HCT116 (cell line): Measurements from ENCODE around the gene GPI.

Source experiments
- EZH2 ChIP-seq: fragments of 200-600 bp; sonication (generic); IDR thresholded peaks from 2 replicates; pipeline ENCODE4 v1.6.1; 2017; ENCODE audit warnings: antibody characterized with exemption, mixed run types
- POLR2A ChIP-seq: IDR thresholded peaks from 2 replicates; pipeline ENCODE4 v1.7.0; 2011; ENCODE audit warnings: borderline replicate concordance; ENCODE audit not compliant: insufficient read depth, insufficient read length; ENCODE audit errors: extremely low read depth
- POLR2AphosphoS5 ChIP-seq: IDR thresholded peaks from 2 replicates; pipeline ENCODE4 v1.6.1; 2011; ENCODE audit warnings: mild to moderate bottlenecking, low read depth, low read length, moderate library complexity
- RAD21 ChIP-seq: IDR thresholded peaks from 2 replicates; pipeline ENCODE4 v1.6.1; 2012; ENCODE audit warnings: low read depth, mild to moderate bottlenecking
- TF ChIP-seq, protein P1 (sequence below): IDR thresholded peaks from 2 replicates; pipeline ENCODE4 v1.6.1; 2012
- TF ChIP-seq, protein P2 (sequence below), 3 experiments: fragments of 200-600 bp in 1 of 3; sonication (generic) in 1 of 3; IDR thresholded peaks in 2 of 3; conservative IDR thresholded peaks in 1 of 3; 2 replicates each; pipeline ENCODE4 v1.5.1; 2012 to 2017; ENCODE audit warnings: low read depth in 2 of 3, low read length in 2 of 3, antibody characterized with exemption in 1 of 3, borderline replicate concordance in 1 of 3, control low read depth in 1 of 3, mild to moderate bottlenecking in 1 of 3, mixed read lengths in 1 of 3, mixed run types in 1 of 3, moderate library complexity in 1 of 3; ENCODE audit not compliant: insufficient read depth in 1 of 3
- TF ChIP-seq, protein P3 (sequence below): IDR thresholded peaks from 2 replicates; pipeline ENCODE4 v1.6.1; 2012

DNA sequence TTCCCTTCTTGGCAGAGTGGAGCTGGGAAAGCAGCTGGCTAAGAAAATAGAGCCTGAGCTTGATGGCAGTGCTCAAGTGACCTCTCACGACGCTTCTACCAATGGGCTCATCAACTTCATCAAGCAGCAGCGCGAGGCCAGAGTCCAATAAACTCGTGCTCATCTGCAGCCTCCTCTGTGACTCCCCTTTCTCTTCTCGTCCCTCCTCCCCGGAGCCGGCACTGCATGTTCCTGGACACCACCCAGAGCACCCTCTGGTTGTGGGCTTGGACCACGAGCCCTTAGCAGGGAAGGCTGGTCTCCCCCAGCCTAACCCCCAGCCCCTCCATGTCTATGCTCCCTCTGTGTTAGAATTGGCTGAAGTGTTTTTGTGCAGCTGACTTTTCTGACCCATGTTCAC lies 34.9 kb downstream of the GPI start:
- TF ChIP-seq POLR2A (no peak), POLR2AphosphoS5 (no peak), EZH2 (no peak), RAD21 (no peak)
- TF ChIP-seq, protein P1, sequence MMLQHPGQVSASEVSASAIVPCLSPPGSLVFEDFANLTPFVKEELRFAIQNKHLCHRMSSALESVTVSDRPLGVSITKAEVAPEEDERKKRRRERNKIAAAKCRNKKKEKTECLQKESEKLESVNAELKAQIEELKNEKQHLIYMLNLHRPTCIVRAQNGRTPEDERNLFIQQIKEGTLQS, result no peak
- TF ChIP-seq, protein P2, sequence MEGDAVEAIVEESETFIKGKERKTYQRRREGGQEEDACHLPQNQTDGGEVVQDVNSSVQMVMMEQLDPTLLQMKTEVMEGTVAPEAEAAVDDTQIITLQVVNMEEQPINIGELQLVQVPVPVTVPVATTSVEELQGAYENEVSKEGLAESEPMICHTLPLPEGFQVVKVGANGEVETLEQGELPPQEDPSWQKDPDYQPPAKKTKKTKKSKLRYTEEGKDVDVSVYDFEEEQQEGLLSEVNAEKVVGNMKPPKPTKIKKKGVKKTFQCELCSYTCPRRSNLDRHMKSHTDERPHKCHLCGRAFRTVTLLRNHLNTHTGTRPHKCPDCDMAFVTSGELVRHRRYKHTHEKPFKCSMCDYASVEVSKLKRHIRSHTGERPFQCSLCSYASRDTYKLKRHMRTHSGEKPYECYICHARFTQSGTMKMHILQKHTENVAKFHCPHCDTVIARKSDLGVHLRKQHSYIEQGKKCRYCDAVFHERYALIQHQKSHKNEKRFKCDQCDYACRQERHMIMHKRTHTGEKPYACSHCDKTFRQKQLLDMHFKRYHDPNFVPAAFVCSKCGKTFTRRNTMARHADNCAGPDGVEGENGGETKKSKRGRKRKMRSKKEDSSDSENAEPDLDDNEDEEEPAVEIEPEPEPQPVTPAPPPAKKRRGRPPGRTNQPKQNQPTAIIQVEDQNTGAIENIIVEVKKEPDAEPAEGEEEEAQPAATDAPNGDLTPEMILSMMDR (IDR thresholded peaks at IDR 0.05 in 2 of 3, conservative IDR thresholded peaks at IDR 0.05 in 1 of 3; ENCODE audit: borderline replicate concordance in 1 of 3, insufficient read depth in 1 of 3, low read depth in 2 of 3, low read length in 2 of 3), result no peak
- TF ChIP-seq, protein P3, sequence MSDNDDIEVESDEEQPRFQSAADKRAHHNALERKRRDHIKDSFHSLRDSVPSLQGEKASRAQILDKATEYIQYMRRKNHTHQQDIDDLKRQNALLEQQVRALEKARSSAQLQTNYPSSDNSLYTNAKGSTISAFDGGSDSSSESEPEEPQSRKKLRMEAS, result no peak
